GM19468 (cell line): ENCODE results near the gene ZFP36L1.

ENCODE experiments used
- ATAC-seq: cut with Tn5 transposase; IDR thresholded peaks from one replicate; pipeline ENCODE4 v1.9.1; 2021; ENCODE audit warnings: mild to moderate bottlenecking, moderate library complexity, moderate number of reproducible peaks; ENCODE audit not compliant: unreplicated experiment; ENCODE audit errors: extremely low read depth

The ZFP36L1 gene

GRCh38 chr14:68792979-68793733, at the start of gene ZFP36L1:
Gene ZFP36L1 (minus strand): TSS chr14:68793067. CDS start chr14:68792938, 129 bp downstream.
- peak; percentile 27 for ATAC-seq

GRCh38 chr14:68842298-68842697, 49.4 kb upstream of the ZFP36L1 start:
- no peak for ATAC-seq

- no peak for ATAC-seq
Observed at GRCh38 chr14:68841016-68841809, 48.3 kb upstream of the ZFP36L1 start.

- peak; percentile 32 for ATAC-seq
Observed at GRCh38 chr14:68840454-68840853, 47.6 kb upstream of the ZFP36L1 start.

GRCh38 chr14:68836082-68836481, 43.2 kb upstream of the ZFP36L1 start:
- no peak for ATAC-seq

- no peak for ATAC-seq
Observed at GRCh38 chr14:68834816-68835215, 41.9 kb upstream of the ZFP36L1 start.

- ATAC-seq: no peak
Observed at GRCh38 chr14:68828698-68829097, 35.8 kb upstream of the ZFP36L1 start.

- no peak for ATAC-seq
Observed at GRCh38 chr14:68825729-68826128, 32.9 kb upstream of the ZFP36L1 start.

GRCh38 chr14:68824517-68825347, 31.9 kb upstream of the ZFP36L1 start:
- ATAC-seq: no peak

GRCh38 chr14:68824207-68824516, 31.3 kb upstream of the ZFP36L1 start:
- no peak for ATAC-seq

GRCh38 chr14:68823434-68824206, 30.8 kb upstream of the ZFP36L1 start:
- no peak for ATAC-seq

GRCh38 chr14:68822926-68823325, 30.1 kb upstream of the ZFP36L1 start:
- ATAC-seq: no peak

GRCh38 chr14:68822132-68822651, 29.3 kb upstream of the ZFP36L1 start:
- ATAC-seq: peak; percentile 51

- ATAC-seq: no peak
Observed at GRCh38 chr14:68820999-68821683, 28.3 kb upstream of the ZFP36L1 start.

GRCh38 chr14:68820536-68820935, 27.7 kb upstream of the ZFP36L1 start:
- ATAC-seq: no peak

- no peak for ATAC-seq
Observed at GRCh38 chr14:68820119-68820518, 27.3 kb upstream of the ZFP36L1 start.

GRCh38 chr14:68819260-68819691, 26.4 kb upstream of the ZFP36L1 start:
- no peak for ATAC-seq

GRCh38 chr14:68817506-68818212, 24.8 kb upstream of the ZFP36L1 start:
- ATAC-seq: no peak
